SK-N-DZ (cell line): Measurements from ENCODE around the gene HMX3. TPM values are rescaled to one million over a fixed set of nuclear protein-coding genes. Genes with fewer than 3 reads are reported as not detected.
A peak's percentile ranks its signal among the peaks of the same experiment; 100 is the strongest.

Experiments used
- DNase-seq: peaks from one replicate; pipeline ENCODE4 v3.0.0-alpha.2; 2015; ENCODE audit warnings: low spot score
- polyA plus RNA-seq, 2 experiments: library from polyadenylated mRNA; depleted of rRNA; stranded (reverse); fragments of >200 nt; gene quantifications; 2 replicates each; pipeline ENCODE4 v1.2.3, GENCODE V29; 2014

HMX3 gene
- 25.5 and 28.4 TPM in 2 replicates for polyA plus RNA-seq (2014; cell fraction: cytosol; rRNA removed)
- polyA plus RNA-seq (2014; cell fraction: nucleus; rRNA removed) = 6.8 and 12.3 TPM in 2 replicates

DNA sequence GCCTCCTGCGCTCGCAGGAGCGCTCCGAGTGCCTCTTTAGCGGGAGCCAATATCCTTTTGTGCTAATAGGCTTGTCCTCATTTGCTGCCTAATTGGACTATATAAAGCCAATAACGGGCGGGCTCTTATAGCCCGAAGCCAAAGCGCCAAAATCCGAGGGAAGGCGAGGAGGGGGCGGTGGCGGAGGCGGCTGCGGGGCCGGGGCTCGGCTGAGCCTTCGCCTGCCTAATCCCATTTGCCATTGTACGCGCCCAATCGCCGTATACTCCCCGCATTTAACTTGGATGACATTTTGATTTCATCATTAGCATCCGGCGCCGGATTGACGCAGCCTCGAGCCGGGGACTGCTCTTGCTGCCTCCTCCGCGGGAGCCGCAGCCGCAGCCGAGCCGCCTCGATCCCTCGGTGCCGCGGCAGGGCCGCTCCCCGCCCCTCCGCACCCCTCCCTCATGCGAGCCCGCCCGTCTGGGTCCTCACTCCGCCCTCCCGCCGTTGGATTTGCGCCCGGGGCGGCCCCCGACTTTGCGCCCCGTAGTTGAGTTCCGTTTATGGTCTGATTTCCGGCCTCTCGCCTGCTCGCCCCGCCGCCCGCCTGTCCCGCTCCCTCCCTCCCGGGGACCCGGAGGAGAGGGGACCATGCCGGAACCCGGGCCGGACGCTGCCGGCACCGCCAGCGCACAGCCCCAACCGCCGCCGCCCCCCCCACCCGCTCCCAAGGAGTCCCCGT is at the start of gene HMX3:
TSS of gene HMX3 (plus strand) at position 556 of the 727 bp plus-strand sequence. CDS start at position 637, 81 bp downstream.
- peak; percentile 74 for DNase-seq

DNA sequence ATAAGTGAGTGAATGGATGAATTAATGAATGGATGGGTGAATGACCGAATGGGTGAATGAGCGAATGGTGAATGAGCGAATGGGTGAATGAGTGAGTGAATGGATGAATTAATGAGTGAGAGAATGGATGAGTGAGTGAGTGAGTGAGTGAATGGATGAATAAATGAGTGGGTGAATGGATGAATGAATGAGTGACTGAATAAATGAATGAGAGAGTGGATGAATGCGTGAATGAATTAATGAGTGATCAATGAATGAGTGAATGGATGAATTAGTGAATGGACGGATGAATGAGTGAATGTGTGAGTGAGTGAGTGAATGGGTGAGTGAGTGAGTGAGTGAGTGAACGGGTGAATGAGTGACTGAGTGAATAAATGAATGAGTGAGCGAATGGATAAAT is 49.5 kb upstream of the HMX3 start:
- DNase-seq = no peak

GRCh38 chr10:123087348-123087747 is 48.4 kb upstream of the HMX3 start:
- no peak for DNase-seq

GRCh38 chr10:123087786-123088185 is 48.0 kb upstream of the HMX3 start:
- DNase-seq = no peak

- DNase-seq = peak; percentile 25
These were observed 42.9 kb upstream of the HMX3 start for GRCh38 chr10:123092635-123093414.

DNA sequence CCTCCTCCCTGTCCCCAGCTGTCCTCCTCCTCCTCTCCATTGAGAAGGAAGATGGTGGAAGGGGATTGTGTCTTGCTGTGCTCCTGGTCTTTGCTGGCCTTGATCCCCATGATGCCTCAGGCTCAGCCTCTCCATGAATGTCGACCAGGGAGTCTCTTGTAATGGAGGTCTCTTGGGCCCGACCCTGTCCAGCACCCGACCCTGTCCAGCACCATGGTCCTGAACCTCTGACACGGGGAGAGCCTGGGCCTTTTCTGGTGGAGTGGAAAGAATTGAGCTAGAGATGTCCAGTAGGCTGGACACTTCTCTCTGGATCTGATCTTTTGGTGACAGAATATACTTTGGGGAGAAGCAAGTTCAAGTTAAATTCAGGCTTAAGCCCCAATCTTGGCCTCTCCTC is 42.3 kb upstream of the HMX3 start:
- DNase-seq = no peak

- no peak for DNase-seq
These were observed 39.3 kb upstream of the HMX3 start for GRCh38 chr10:123096452-123096851.

- DNase-seq = no peak
These were observed 38.7 kb upstream of the HMX3 start for GRCh38 chr10:123097039-123097438.

- no peak for DNase-seq
These were observed 35.6 kb upstream of the HMX3 start for GRCh38 chr10:123100030-123100762.

GRCh38 chr10:123101872-123102271 is 33.9 kb upstream of the HMX3 start:
- DNase-seq = no peak

DNA sequence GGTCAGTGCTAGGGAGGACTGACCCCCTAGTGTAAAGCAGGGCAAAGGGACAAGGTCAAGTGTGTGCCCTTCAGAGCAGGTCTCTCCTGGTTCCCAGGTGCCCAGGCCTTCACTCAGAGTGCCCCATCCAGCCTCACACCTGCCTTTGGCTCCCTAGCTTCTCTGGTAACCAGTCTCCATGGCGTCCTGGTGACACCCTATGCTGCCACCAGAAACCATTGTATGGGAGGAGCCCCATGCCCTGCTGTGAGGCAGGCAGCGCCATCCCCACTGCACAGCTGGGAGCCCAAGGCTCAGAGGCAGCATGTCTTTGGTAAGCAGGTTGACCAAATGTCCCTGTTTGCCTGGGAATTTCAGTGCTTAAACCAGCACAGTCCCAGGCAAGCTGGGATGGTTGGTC is 33.1 kb upstream of the HMX3 start:
- DNase-seq = no peak

DNA sequence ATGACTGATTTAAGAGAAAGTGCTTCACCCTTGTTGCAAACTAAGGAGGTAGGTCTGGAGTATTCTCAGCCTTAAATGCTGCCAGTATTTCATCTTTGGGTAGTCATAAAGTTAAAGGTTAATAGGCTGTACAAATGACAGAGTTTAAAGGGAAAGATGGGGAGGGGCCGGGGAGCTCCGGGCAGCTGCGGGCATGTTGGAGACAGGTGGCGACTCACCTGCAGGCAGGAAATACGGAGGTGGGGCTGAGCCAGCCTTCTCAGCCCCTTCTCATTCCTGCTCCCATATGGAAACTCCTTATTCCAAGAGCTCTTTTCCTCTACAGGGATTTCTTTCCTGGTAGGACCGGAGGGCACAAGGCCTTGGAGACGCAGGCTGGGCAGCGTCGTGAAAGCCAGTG is 31.8 kb upstream of the HMX3 start:
- no peak for DNase-seq

DNA sequence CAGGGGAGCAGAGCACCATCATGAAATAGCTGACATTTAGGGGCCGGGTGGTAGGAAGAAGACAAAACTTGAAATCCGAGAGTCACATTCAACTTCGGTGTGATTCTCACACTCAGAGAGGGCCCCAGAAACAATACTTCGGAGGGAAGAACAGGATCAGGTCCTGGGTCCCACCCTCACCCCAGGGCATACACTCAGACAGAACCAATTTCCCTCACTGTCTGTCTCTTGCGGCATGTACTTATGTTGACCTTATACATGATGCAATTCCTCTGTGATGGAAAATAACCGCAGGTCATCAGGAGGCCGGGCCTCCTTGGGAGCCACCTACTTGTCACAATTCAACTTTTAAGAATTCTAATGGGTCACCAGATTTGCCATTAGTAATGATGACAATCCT is 26.3 kb upstream of the HMX3 start:
- DNase-seq = no peak

DNA sequence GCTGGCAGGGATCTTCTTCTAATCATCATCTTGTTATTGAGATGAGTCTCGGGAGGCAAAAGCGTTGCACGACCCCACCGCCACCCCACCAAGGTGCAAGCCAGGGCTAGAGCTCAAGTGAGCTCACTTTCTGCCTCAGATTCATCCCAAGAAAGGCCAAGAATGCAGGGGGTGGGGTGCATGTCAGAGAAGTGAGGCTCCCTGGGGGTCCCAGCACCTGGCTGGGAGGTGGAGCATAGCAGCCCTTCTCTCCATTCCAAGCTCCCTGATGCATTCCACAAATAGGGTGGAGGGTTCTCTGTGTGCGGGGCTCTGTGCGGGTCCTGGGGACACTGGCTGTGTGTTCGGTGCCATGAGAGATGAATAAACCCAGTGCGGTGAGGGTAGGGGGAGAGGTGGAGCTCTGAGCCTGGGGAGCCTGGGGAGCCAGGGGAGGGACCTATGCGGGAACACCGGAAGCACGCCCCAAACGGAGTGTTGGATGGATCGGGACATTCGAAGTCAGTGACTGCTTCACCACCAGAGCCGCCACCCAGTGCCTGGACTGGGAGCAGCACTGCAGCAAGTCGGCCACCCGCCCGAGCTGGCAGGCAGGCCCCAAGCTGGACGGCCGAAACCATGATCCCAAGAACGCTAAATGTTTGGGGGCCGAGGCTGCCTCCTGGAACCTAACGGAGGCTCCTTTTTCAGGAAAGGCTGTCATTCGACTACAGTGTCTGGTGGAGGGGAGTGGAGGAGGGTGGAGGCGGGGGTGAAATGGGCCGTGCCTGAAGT is 17.9 kb upstream of the HMX3 start:
- DNase-seq = no peak

- no peak for DNase-seq
These were observed 16.7 kb upstream of the HMX3 start for GRCh38 chr10:123119081-123119480.

DNA sequence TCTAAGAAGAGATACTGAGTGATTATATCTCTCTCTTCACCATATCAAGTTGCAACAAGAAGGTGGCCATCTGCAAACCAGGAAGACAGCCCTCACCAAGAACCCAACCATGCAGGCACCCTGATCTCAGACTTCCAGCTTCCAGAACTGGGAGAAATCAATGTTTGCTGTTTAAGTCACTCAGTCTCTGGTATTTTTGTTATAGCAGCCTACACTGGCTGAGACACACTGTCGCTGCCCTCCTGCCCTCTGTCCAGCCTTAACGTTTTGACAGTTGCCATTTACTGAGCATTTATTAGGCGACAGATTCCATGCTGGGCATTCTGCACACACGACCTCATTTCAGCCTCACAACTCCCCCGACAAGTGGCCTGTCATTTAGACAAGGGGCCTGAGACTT is 9.5 kb upstream of the HMX3 start:
- DNase-seq = no peak

GRCh38 chr10:123129618-123130271 is 6.0 kb upstream of the HMX3 start:
- no peak for DNase-seq

DNA sequence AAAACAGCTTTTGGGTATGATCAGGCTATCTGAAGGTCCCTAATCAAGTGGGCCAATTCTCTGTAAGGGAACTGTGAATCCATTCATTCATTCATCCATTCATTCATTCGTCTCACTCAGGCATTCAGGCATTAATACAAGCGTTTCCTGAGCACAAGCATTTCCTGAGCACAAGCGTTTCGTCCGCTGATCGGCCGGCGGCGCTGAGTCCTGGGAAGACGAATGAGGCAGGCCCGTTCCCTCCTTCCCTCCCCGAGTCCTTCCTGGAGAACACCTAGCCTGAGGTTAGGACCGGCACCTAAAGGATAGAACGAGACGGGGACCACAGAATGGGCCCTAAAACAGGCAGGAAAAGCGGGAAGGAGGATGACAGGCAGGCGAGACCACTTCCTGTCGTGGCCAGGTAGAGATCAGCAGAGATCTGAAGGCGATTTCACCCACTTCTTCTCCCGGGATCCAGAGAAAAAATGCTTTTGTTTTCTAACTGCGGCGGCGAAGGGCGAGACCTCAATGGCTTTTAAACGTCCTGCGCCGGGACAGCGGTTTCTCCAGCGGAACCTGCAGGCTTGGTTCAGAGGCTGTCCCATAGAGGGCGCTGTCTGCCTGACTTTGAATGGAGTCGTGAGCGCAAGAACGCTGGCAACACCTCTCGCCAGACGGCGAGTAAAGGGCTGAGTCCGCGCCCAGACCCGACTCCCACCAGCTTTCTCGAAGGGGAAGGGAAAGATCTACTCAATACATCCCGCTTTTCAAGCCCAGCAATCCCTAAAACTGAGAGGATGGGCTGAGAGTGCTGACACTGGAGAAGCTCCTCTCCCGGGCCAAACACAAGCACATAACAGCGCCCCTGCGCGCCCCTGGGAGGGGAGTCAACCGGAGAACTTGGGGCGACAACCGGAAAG is 2.9 kb upstream of the HMX3 start:
- peak; percentile 87 for DNase-seq

- no peak for DNase-seq
These were observed 2.0 kb upstream of the HMX3 start for GRCh38 chr10:123133541-123134342.
